NCI-H2107 treated with DMSO at 0.1 percent for 48 hours (cell line): Measurements from ENCODE around the gene HELZ.

Experiments
- DNase-seq: peaks from one replicate; lab custom pipeline; 2025; ENCODE audit not compliant: unreplicated experiment; lab: John Stamatoyannopoulos, UW

The HELZ gene

DNA sequence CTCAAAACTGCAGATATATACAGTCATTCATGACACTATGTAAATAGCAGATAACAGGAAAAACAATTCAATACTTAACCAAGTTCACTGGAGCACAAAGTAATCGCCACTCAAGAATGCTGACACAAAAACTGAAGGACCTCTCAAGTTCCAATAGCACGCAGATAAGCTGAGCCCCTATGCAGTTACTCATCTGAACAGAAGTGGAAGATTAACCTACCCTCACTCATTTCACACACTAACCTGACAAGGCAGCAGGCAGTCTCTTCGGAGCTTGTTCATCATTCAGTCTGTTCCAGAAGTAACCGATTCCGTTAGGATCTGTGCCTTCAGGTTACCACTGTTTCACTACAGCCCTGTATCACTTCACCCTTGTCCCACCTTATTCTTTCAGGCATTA, 6.0 kb downstream of the HELZ start:
- no peak for DNase-seq

DNA sequence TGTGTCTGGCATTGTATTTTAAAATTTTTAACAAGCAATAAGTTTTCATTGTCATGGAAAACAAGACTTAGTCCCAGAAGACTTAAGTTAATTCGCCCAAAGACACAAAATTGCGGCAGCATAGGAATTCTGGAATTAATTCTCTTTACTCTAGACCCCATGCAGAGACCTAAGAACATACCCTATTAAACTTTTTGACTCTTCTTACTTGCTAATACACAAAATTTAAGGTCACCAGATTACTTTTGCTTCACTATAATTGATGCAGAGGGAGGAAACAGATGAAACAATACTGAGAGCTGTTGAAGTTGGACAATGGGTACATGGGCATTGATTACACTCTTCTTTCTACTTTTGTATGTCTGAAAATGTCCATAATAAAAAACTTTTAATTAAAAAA, 12.6 kb downstream of the HELZ start:
- DNase-seq: no peak

- no peak for DNase-seq
Observed at GRCh38 chr17:67229109-67229955, 15.7 kb downstream of the HELZ start.

DNA sequence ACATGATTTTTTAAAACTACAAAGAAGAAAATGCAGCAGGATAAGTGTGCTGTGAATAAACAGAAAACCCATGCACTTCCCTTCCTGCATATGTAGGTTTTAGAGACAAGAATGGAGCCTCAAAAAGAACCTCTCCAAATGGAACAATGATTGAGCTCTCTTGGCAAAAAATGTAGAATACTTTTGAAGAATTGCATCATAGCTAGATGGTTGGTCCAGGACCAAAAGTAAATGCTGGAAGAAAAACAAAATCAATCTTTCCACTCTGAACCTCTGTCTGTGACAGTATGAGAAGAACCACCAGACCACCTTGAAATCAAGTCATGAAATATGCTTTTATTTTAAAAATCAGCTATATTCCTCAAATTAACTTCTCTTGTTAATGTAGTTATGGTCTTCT, 17.5 kb downstream of the HELZ start:
- DNase-seq: no peak

DNA sequence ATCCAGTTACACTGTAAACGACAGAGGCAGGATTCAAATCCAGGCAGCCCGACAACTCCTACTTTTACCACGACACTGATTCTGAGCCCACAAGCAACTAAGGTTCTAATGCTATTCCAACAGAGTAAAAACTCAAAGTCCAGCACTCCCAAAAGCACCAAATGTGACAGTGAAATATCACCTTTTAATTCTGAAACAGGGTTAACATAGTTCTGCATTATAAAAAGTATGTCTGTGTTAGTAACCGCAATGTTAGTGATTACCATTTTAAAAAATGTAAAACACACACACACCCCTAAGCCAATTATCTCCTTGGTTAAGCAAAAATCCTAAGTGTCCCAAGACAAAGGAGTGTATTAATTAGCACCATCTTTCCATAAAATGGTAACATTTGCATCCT, 19.7 kb downstream of the HELZ start:
- no peak for DNase-seq

GRCh38 chr17:67224736-67225135, 20.3 kb downstream of the HELZ start:
- DNase-seq: no peak

GRCh38 chr17:67223924-67224323, 21.1 kb downstream of the HELZ start:
- no peak for DNase-seq

DNA sequence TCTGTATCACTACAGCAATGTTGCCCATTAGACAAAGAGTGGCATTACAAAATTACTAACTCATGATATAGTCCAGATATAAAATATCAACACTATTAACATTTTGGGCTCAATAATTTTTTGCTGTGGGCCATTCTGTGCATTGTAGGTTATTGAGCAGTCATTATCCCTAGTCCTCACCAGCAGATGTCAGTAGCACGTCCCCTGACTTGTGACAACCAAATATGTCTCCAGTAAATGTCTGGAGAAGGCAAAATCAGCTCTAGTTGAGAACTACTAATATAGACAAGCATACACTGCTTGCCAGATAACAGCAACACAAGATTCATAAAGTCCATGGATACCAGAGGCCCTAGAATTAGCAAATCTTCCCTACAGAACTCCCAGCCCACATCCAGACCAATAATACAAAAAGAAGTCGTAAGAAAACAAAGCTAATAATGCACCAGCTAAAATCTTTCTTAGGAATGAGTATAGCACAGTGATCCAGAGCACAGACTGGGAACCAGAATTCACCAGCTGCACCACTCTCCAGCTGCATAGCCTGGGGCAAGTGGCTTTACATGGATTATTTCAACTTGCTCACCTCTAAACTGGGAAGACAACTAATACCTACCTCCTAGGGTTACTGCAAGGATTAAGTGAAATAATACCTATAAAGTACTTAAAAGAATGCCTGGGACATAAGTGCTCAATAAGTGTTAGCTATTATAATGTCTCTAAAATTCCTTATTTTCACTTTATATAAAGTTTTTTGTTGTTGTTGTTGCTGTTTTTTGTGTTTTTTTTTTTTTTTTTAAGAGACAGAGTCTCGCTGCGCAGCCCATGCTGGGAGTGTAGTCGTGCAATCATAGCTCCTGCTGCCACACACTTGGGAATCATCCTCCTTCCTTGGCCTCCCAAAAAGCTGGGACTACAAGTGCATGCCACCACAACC, 23.7 kb downstream of the HELZ start:
- peak; percentile 22 for DNase-seq

DNA sequence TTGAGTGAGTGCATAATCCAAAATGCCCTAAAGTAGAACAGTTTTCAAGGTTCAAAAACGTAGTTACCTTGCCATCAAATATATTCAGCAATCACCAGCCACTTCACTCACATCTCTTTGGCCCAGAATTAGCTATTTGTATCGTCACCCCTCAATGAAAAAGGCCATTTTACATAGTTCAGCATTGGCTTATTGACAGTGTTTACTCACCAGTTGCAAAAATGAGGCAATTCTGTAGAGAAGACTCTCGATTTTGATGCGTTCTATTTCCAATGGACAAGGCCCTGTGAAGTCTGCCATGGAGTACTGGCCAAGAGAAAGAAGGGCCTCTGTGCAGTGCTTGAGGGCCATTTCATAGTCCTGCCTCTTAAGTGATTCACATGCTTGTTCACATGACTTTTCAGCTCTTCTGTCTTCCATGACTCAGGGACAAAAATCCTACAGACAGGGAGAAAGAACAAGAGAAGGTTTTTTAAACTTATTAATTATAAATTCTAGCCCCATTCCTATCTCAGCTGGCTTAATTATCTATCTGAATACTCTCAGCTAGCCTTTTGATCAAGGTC, 26.5 kb downstream of the HELZ start:
- no peak for DNase-seq

DNA sequence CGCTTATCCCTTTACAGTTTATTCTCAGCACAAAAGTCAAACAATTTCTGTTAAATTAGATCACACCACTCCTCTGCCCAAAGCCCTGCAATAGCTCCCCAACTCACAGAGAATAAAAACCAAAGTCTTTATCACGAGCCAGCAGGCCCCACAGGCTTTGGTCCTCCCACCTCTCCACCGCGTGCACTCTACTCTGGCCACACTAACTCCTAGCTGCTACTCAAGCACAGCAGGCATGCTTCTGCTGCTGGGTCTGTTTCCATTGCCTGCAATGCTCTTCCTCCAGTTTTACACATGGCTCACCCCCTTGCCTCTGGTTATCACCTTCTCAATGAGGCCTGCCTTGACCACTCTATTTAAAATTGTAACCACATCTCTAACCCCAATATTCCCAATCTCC, 27.6 kb downstream of the HELZ start:
- no peak for DNase-seq

DNA sequence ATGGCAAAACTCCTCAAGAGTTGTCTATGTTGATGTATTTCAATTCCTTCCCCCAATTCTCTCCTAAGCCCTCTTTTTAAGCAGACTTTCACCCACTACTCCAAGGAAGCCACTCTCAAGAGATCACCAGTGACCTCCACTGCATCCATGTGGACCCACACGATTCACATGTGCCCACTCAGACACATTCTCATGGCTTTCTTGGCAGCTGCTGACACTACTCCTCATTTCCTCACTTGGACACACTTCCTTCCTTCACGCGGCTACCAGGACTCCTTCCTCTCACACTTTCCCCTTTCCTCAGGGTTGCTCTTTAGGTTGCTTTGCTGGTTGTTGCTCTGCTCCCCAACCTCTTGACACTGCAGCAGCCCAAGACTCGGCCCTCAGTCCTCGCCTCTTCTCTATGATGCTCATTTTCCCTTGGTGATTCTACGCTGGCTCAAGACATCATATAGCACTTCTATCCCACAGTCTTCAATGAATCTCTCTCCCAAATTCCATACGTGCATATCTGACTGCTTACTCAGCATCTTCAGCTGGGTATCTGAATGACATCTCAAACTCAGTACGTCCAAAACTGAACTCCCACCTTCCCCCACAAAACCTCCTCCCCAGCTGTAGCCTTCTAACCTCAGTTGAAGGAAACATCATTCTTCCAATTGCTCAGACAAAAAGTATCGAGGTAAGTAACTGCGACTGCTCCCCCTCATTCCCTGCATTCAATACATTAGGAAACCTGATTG, 28.2 kb downstream of the HELZ start:
- DNase-seq: no peak

- no peak for DNase-seq
Observed at GRCh38 chr17:67215991-67216421, 29.0 kb downstream of the HELZ start.

DNA sequence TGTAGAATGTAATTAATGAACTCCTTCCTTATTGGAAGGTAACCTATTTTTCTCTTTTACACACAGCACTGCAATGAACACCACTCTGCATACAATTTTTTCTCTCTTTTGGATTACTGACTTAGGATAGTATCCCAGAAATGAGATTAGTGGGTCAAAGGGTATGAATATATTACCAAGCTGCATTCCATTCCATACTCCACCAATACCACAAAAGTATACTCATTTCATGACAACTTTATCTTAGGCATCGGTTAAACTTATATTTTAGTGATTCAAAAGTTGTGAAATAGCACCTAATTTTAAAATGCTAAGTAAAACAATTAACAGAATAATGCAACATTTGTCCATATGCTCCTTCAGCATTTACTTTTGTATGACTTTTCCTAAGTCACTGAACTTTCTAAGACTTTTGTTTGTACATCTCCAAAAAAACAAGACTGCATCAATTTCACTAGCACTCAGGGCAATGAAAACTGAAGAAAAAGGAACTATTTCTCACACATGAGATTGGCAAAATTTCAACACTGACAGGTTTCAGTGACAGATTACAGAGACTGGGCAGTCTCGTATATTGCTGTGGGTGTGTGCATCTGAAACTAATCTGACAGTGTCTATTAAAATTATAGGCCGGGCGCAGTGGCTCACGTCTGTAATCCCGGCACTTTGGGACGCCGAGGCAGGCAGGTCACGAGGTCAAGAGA, 32.1 kb downstream of the HELZ start:
- no peak for DNase-seq

GRCh38 chr17:67212231-67212630, 32.8 kb downstream of the HELZ start:
- no peak for DNase-seq

- DNase-seq: no peak
Observed at GRCh38 chr17:67211742-67212141, 33.3 kb downstream of the HELZ start.

- DNase-seq: no peak
Observed at GRCh38 chr17:67210915-67211314, 34.1 kb downstream of the HELZ start.

GRCh38 chr17:67208232-67208631, 36.8 kb downstream of the HELZ start:
- no peak for DNase-seq

DNA sequence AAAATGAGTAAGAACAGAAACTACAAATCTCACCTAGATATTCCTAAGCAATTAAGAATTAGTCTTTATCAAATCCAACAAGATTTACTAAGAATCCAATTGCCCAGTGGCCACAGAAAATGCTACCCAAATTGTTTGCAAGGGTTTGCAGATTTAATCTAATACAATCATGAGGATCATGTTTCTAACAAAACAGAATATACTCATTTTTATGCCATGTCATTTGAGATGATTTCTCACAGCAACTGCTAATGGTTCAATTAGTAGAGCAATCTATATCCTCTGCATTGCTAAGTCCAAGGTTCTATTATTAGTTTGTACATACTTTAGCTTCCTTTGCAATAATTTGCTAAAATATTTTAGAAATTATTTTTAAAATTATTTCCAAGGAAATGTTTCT, 41.2 kb downstream of the HELZ start:
- DNase-seq: no peak

DNA sequence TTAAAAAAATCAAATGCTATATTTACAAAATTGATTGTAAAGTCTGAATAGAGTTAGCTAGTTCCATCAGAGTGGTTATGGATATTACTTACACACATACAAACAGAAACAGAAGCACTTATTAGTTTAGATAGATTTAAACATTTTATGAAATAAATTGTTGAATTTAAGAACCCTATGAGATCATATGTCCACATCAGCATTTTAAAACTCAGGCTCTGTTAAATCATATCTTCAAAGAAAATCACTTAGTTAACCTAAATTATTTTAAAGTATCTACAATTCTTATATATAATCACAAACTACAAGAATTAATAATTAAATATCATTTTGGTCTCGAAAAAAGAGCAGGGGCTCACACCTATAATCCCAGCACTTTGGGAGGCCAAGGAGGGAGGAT, 42.5 kb downstream of the HELZ start:
- DNase-seq: no peak

- DNase-seq: no peak
Observed at GRCh38 chr17:67200727-67201301, 44.2 kb downstream of the HELZ start.
